Measurements from ENCODE around the gene APOM.

DNA sequence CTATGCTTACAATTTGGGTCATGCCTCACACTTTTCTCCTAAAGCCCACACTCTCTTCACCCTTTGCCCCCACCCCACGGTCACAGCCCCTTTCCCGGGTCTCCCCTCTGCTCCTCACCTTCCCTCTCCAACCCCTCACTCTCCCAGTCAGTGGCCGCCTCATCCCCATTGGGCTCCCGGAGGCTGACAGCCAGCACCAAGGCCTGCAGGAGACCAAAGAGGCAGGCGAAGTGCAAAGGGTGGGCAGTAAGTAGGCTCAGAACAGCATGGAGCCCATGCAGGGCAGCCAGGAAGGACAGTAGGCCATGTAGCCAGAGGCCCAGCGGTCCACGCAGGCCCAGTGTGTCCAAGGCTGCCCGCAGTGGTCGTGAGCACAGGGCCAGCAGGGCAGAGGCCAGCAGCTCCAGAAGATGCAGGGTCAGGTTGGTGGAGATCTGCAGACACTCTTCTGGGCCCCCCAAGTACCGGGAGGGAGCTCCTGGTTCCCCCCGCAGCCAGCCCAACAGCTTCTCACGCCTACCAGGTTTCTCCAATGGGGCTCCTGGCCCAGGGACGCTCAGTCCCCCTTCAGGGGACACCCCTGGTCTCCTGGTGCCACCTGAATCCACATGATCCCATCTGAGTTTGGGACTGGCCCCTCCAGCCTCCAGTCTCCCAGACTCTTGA is 3.4 kb downstream of the APOM start:
- TF ChIP-seq CTCF (conservative IDR thresholded peaks at IDR 0.05) (no peak), ZFX (IDR thresholded peaks at IDR 0.05) (no peak)

Measured in C4-2B (cell line).